SK-N-SH (cell line): ENCODE measurements around the gene GRB10. TPM values are rescaled to one million over a fixed set of nuclear protein-coding genes. Genes with fewer than 3 reads are reported as not detected.

Source experiments
- CTCF ChIA-PET: fragments of 300-600, 350-600 bp; formaldehyde crosslinking; extraction: SDS; loops from one replicate; lab custom pipeline; 2021; lab: Yijun Ruan, JAX
- POLR2A ChIA-PET: fragments of 350-600 bp; sonication (Branson Sonifier 250); formaldehyde crosslinking; extraction: SDS; loops from one replicate; lab custom pipeline; 2020; ENCODE audit warnings: antibody characterized with exemption, inconsistent platforms; lab: Yijun Ruan, JAX
- DNase-seq: peaks from one replicate; pipeline ENCODE4 v3.0.0; 2012
- H2AFZ ChIP-seq: fragments of 200-600 bp; sonication (generic); 2 replicates; pipeline ENCODE4 v1.8.1; 2016; ENCODE audit warnings: antibody characterized with exemption, mild to moderate bottlenecking, low read depth
- H3F3A ChIP-seq: fragments of 200-600 bp; sonication (generic); replicated peaks from 2 replicates; pipeline ENCODE3; 2016; ENCODE audit warnings: antibody characterized with exemption, mild to moderate bottlenecking; ENCODE audit not compliant: insufficient read depth
- H3K27ac ChIP-seq, 2 experiments: fragments of 200-500 bp in 1 of 2; fragments of 200-600 bp in 1 of 2; sonication (Bioruptor generic) in 1 of 2; sonication (generic), shearing (Covaris generic) in 1 of 2; 2 replicates each; pipeline versions ENCODE4 v1.5.1 to v1.6.1; 2014 to 2016; ENCODE audit warnings: low read depth in 2 of 2, inconsistent platforms in 1 of 2, low read length in 1 of 2, mild to moderate bottlenecking in 1 of 2, mixed read lengths in 1 of 2
- H3K27me3 ChIP-seq: fragments of 200-600 bp; sonication (generic), shearing (Covaris generic); 2 replicates; pipeline ENCODE4 v1.6.1; 2016; ENCODE audit warnings: mixed run types; ENCODE audit not compliant: insufficient read depth
- H3K36me3 ChIP-seq, 2 experiments: fragments of 200-500 bp in 1 of 2; fragments of 200-600 bp in 1 of 2; sonication (Bioruptor generic) in 1 of 2; sonication (generic) in 1 of 2; replicated peaks in 1 of 2; 2 replicates each; pipeline versions ENCODE3 to v1.5.1; 2014 to 2016; ENCODE audit warnings: low read length in 1 of 2, mild to moderate bottlenecking in 1 of 2; ENCODE audit not compliant: insufficient read depth in 2 of 2, control insufficient read depth in 1 of 2
- H3K4me1 ChIP-seq, 2 experiments: fragments of 200-500 bp in 1 of 2; fragments of 200-600 bp in 1 of 2; sonication (Bioruptor generic) in 1 of 2; sonication (generic), shearing (Covaris generic) in 1 of 2; 2 replicates each; pipeline versions ENCODE4 v1.5.1 to v1.6.1; 2014 to 2016; ENCODE audit warnings: low read depth in 1 of 2, low read length in 1 of 2, mixed run types in 1 of 2; ENCODE audit not compliant: insufficient read depth in 2 of 2, control insufficient read depth in 1 of 2
- H3K4me2 ChIP-seq: fragments of 200-600 bp; sonication (generic), shearing (Covaris generic); 2 replicates; pipeline ENCODE4 v1.6.1; 2017; ENCODE audit warnings: mixed run types
- H3K4me3 ChIP-seq, 2 experiments: fragments of 200-500 bp in 1 of 2; fragments of 200-600 bp in 1 of 2; sonication (Bioruptor generic) in 1 of 2; sonication (generic), shearing (Covaris generic) in 1 of 2; 2 replicates each; pipeline versions ENCODE4 v1.5.1 to v1.8.1; 2014 to 2016; ENCODE audit warnings: low read depth in 2 of 2, inconsistent platforms in 1 of 2, low read length in 1 of 2, mild to moderate bottlenecking in 1 of 2, mixed read lengths in 1 of 2, moderate library complexity in 1 of 2
- H3K79me2 ChIP-seq: fragments of 200-600 bp; sonication (generic); 2 replicates; pipeline ENCODE4 v1.8.1; 2017; ENCODE audit warnings: mild to moderate bottlenecking; ENCODE audit not compliant: insufficient read depth
- H3K9ac ChIP-seq: fragments of 200-600 bp; sonication (generic); 2 replicates; pipeline ENCODE4 v1.6.1; 2017; ENCODE audit warnings: mixed run types
- H3K9me2 ChIP-seq: fragments of 200-600 bp; sonication (generic); 2 replicates; pipeline ENCODE4 v1.6.1; 2017; ENCODE audit warnings: mixed run types
- H3K9me3 ChIP-seq: fragments of 200-600 bp; sonication (generic); 2 replicates; pipeline ENCODE4 v1.6.1; 2017; ENCODE audit warnings: mixed run types, mild to moderate bottlenecking, moderate library complexity
- H4K20me1 ChIP-seq: fragments of 200-600 bp; sonication (generic); 2 replicates; pipeline ENCODE4 v1.6.1; 2017; ENCODE audit warnings: mild to moderate bottlenecking, mixed run types; ENCODE audit not compliant: insufficient read depth
- CHD2 ChIP-seq: fragments of 150-350 bp; IDR thresholded peaks from 2 replicates; pipeline ENCODE4 v1.6.1; 2018; ENCODE audit warnings: low read length; ENCODE audit not compliant: partially characterized antibody
- EP300 ChIP-seq, 2 experiments: IDR thresholded peaks; 2 replicates each; pipeline versions ENCODE4 v1.4.0 to v1.6.1; 2012; ENCODE audit warnings: borderline replicate concordance in 1 of 2, low read depth in 1 of 2, low read length in 1 of 2
- EZH2phosphoT487 ChIP-seq: fragments of 200-600 bp; sonication (generic); IDR thresholded peaks from 2 replicates; pipeline ENCODE4 v1.6.1; 2017; ENCODE audit warnings: low read depth, mixed run types, mild to moderate bottlenecking, antibody characterized with exemption, moderate library complexity, borderline replicate concordance
- FOSL2 ChIP-seq: IDR thresholded peaks from 2 replicates; pipeline ENCODE4 v1.4.0; 2012; ENCODE audit warnings: low read depth, mild to moderate bottlenecking, moderate library complexity, borderline replicate concordance
- FOXJ3 ChIP-seq: sonication (generic); formaldehyde crosslinking; IDR thresholded peaks from 2 replicates; pipeline ENCODE4 v1.5.1; 2020; ENCODE audit warnings: mild to moderate bottlenecking, missing genetic modification reagents
- FOXM1 ChIP-seq: IDR thresholded peaks from 2 replicates; pipeline ENCODE4 v1.4.0; 2012; ENCODE audit warnings: low read depth, mild to moderate bottlenecking
- IRF3 ChIP-seq: fragments of 150-350 bp; IDR thresholded peaks from 2 replicates; pipeline ENCODE4 v1.6.1; 2016; ENCODE audit warnings: mild to moderate bottlenecking, low read depth, low read length
- JUND ChIP-seq: IDR thresholded peaks from 2 replicates; pipeline ENCODE4 v1.4.0; 2012
- MEF2A ChIP-seq: IDR thresholded peaks from 2 replicates; pipeline ENCODE4 v1.4.0; 2012; ENCODE audit warnings: low read depth, borderline replicate concordance
- NFIC ChIP-seq: IDR thresholded peaks from 2 replicates; pipeline ENCODE4 v1.4.0; 2012; ENCODE audit warnings: borderline replicate concordance
- NRF1 ChIP-seq: IDR thresholded peaks from 2 replicates; pipeline ENCODE4 v1.6.1; 2012; ENCODE audit warnings: low read depth, mild to moderate bottlenecking, low read length
- PBX3 ChIP-seq: IDR thresholded peaks from 2 replicates; pipeline ENCODE4; 2012
- POLR2AphosphoS5 ChIP-seq: IDR thresholded peaks from 2 replicates; pipeline ENCODE4 v1.6.1; 2012; ENCODE audit warnings: low read depth, low read length
- RAD21 ChIP-seq: IDR thresholded peaks from 2 replicates; pipeline ENCODE4 v1.6.1; 2012; ENCODE audit warnings: mild to moderate bottlenecking, low read length
- RCOR1 ChIP-seq: fragments of 150-350 bp; IDR thresholded peaks from 2 replicates; pipeline ENCODE4 v1.6.1; 2017; ENCODE audit warnings: antibody characterized with exemption, low read length
- RFX5 ChIP-seq: IDR thresholded peaks from 2 replicates; pipeline ENCODE4 v1.6.1; 2012; ENCODE audit warnings: mild to moderate bottlenecking, improper control_type of control experiment, low read length
- SIN3A ChIP-seq: IDR thresholded peaks from 2 replicates; pipeline ENCODE4 v1.6.1; 2012; ENCODE audit warnings: low read depth, mild to moderate bottlenecking, low read length, moderate library complexity, borderline replicate concordance
- SMC3 ChIP-seq: IDR thresholded peaks from 2 replicates; pipeline ENCODE4 v1.6.1; 2012; ENCODE audit warnings: low read depth, low read length, improper control_type of control experiment
- TAF1 ChIP-seq: IDR thresholded peaks from 2 replicates; pipeline ENCODE4 v1.6.1; 2012; ENCODE audit warnings: low read depth, mild to moderate bottlenecking, low read length, moderate library complexity, borderline replicate concordance
- USF2 ChIP-seq: fragments of 150-350 bp; IDR thresholded peaks from 2 replicates; pipeline ENCODE4 v1.6.1; 2017; ENCODE audit warnings: antibody characterized with exemption, low read length, low read depth, borderline replicate concordance
- WGBS: methylation state at CpG from one replicate; pipeline ENCODE4 v1.1.6; 2017; ENCODE audit warnings: low lambda C conversion rate; 5-methylcytosine and 5-hydroxymethylcytosine counted together
- polyA plus RNA-seq, 3 experiments: library from polyadenylated mRNA; depleted of rRNA; stranded (reverse); fragments of >200 nt; gene quantifications; 2 replicates each; pipeline ENCODE4 v1.2.3, GENCODE V29; 2012

The GRB10 gene
- polyA plus RNA-seq, 1 of the 3 experiments (the other 2 are of a cell fraction) = 5.1 TPM

GRCh38 chr7:50779427-50779826 lies 3.3 kb downstream of the GRB10 start (continued):
- TF ChIP-seq POLR2AphosphoS5 (no peak), EP300 (IDR thresholded peaks at IDR 0.05; ENCODE audit: borderline replicate concordance in 1 of 2, low read depth in 1 of 2, low read length in 1 of 2) (no peak), NRF1 (no peak), FOSL2 (no peak), USF2 (no peak), FOXM1 (no peak)

GRCh38 chr7:50778189-50778588 lies 4.5 kb downstream of the GRB10 start:
- Histone ChIP-seq H3K9ac (no peak overlapping the region), H3K27me3 (no peaks in the 10 kb centered on the region), H3K9me2 (no peaks in the 10 kb centered on the region), H3K4me3 (no peak overlapping the region), H4K20me1 (peaks cover 91% of the 10 kb centered on the region), H3K36me3 (peaks cover 0 to 16% of the 10 kb centered on the region in 2 experiments), H3K4me2 (no peak overlapping the region), H3K4me1 (no peaks in the 10 kb centered on the region), H3K79me2 (peaks cover 94% of the 10 kb centered on the region), H2AFZ (no peak overlapping the region), H3K27ac (no peak overlapping the region), H3K9me3 (no peaks in the 10 kb centered on the region), H3F3A (no peaks in the 10 kb centered on the region)
- TF ChIP-seq USF2 = no peak
- TF ChIP-seq RCOR1 = no peak
- TF ChIP-seq RAD21 = no peak
- TF ChIP-seq NFIC = no peak
- no peak for TF ChIP-seq FOXJ3
- TF ChIP-seq TAF1 = no peak
- no peak for TF ChIP-seq MEF2A
- DNase-seq = no peak
- POLR2A ChIA-PET = no interaction called here
- CTCF ChIA-PET = no interaction called here

- Histone ChIP-seq H3K9me3 (no peaks in the 10 kb centered on the region), H3K79me2 (peaks cover 98% of the 10 kb centered on the region), H2AFZ (no peak overlapping the region), H3K4me1 (no peaks in the 10 kb centered on the region), H4K20me1 (peaks cover 93% of the 10 kb centered on the region), H3F3A (peaks cover 4% of the 10 kb centered on the region), H3K4me2 (no peak overlapping the region), H3K27ac (no peak overlapping the region), H3K9ac (no peak overlapping the region), H3K4me3 (no peak overlapping the region), H3K36me3 (peaks cover 0 to 33% of the 10 kb centered on the region in 2 experiments), H3K9me2 (no peaks in the 10 kb centered on the region), H3K27me3 (no peaks in the 10 kb centered on the region)
- POLR2A ChIA-PET = no interaction called here
- whole genome bisulfite sequencing = 14% methylated on average over 1 of the region's 1 CpG
- CTCF ChIA-PET = no interaction called here
- TF ChIP-seq POLR2AphosphoS5 = no peak
- no peak for TF ChIP-seq EP300 (IDR thresholded peaks at IDR 0.05; ENCODE audit: borderline replicate concordance in 1 of 2, low read depth in 1 of 2, low read length in 1 of 2)
- TF ChIP-seq PBX3 = no peak
- TF ChIP-seq SMC3 = no peak
- TF ChIP-seq IRF3 = no peak
- TF ChIP-seq FOXJ3 = no peak
- TF ChIP-seq CHD2 = no peak
- TF ChIP-seq EZH2phosphoT487 = no peak
- no peak for TF ChIP-seq SIN3A
- TF ChIP-seq JUND = no peak
- TF ChIP-seq MEF2A = no peak
- no peak for TF ChIP-seq RFX5
- TF ChIP-seq RAD21 = no peak
- DNase-seq = no peak
These were observed 6.9 kb downstream of the GRB10 start for GRCh38 chr7:50775836-50776235.
